Sigmoid colon (tissue), 4 donors: ENCODE results near the gene TLR6.

Experiments used
- CTCF ChIP-seq, 4 experiments: fragments of 450-650 bp in 3 of 4; fragments of 200-600 bp in 1 of 4; IDR thresholded peaks; one replicate each; pipeline ENCODE4 v1.5.1; 2016 to 2019; ENCODE audit warnings: antibody characterized with exemption in 4 of 4, mild to moderate bottlenecking in 3 of 4, moderate library complexity in 2 of 4
- EP300 ChIP-seq, 4 donors: sonication (generic); formaldehyde crosslinking; IDR thresholded peaks; one replicate each; pipeline ENCODE4 v1.6.1; 2017; ENCODE audit warnings: antibody characterized with exemption in 4 of 4
- POLR2A ChIP-seq, 2 donors: fragments of 450-650 bp; IDR thresholded peaks; one replicate each; pipeline ENCODE4 v1.6.1; 2016; ENCODE audit warnings: antibody characterized with exemption in 2 of 2, mild to moderate bottlenecking in 2 of 2, moderate library complexity in 2 of 2
- POLR2AphosphoS5 ChIP-seq, 4 donors: sonication (generic); formaldehyde crosslinking; IDR thresholded peaks; one replicate each; pipeline ENCODE4 v1.6.1; 2017; ENCODE audit warnings: antibody characterized with exemption in 4 of 4

GRCh38 chr4:38818441-38818976 lies 38.1 kb downstream of the TLR6 start:
- no peak for TF ChIP-seq CTCF (IDR thresholded peaks at IDR 0.05)
- no peak for TF ChIP-seq POLR2A (IDR thresholded peaks at IDR 0.05)
- TF ChIP-seq POLR2AphosphoS5 (IDR thresholded peaks at IDR 0.05): no peak
- TF ChIP-seq EP300 (IDR thresholded peaks at IDR 0.05): no peak
